GM12872 (cell line): ENCODE data around the gene USH1C.

Experiments
- CTCF ChIP-seq: IDR thresholded peaks from 3 replicates; pipeline ENCODE4 v1.5.1; 2011; ENCODE audit warnings: low read depth, mild to moderate bottlenecking, low read length, moderate library complexity; ENCODE audit not compliant: insufficient read depth

USH1C gene

GRCh38 chr11:17522655-17523054 is 21.6 kb downstream of the USH1C start:
- no peak for TF ChIP-seq CTCF

- TF ChIP-seq CTCF = no peak
Measured at GRCh38 chr11:17521106-17521900, 22.9 kb downstream of the USH1C start.

GRCh38 chr11:17519061-17519885 is 24.9 kb downstream of the USH1C start:
- no peak for TF ChIP-seq CTCF

- no peak for TF ChIP-seq CTCF
Measured at GRCh38 chr11:17518366-17518765, 25.9 kb downstream of the USH1C start.

- no peak for TF ChIP-seq CTCF
Measured at GRCh38 chr11:17517186-17517585, 27.0 kb downstream of the USH1C start.

GRCh38 chr11:17516551-17517150 is 27.6 kb downstream of the USH1C start:
- no peak for TF ChIP-seq CTCF

- TF ChIP-seq CTCF = no peak
Measured at GRCh38 chr11:17515443-17516176, 28.6 kb downstream of the USH1C start.
